Sciatic nerve (tissue), 2 donors: Measurements from ENCODE around the gene MAD2L1BP. TPM values are rescaled to one million over a fixed set of nuclear protein-coding genes. Genes with fewer than 3 reads are reported as not detected.
"Not testable (repeated sequence)": the region's sequence is repeated elsewhere in the genome, so short reads cannot be mapped to it uniquely, and the experiment has no call there.

ENCODE experiments used
- ATAC-seq: fragments of 200-7000 bp; cut with Tn5 transposase; one replicate; pipeline ENCODE4 v1.9.1; 2020; ENCODE audit warnings: mild to moderate bottlenecking, moderate library complexity
- DNase-seq: peaks from one replicate; pipeline ENCODE4 v3.0.0-alpha.2; 2020; ENCODE audit warnings: low spot score
- intact Hi-C: fragments of 100-400 bp; cut with DNase I; formaldehyde crosslinking; loops from one replicate; pipeline ENCODE4 v1.14.2; 2022
- total RNA-seq: library from RNA; stranded (reverse); fragmentation: NEBNext Ultra II Directional; extraction: Animal tissue kit (Norgen Biotek cat#: 25700); gene quantifications from one replicate; pipeline ENCODE4 v1.2.1, GENCODE V29; 2021
- donor health status: DM: no; HTN: no; CAD: no.
- donor health status: DM: no; HTN: no; CAD: no.

The MAD2L1BP gene
- total RNA-seq, 1 donor from 2014 or later, result 16.8 TPM

DNA sequence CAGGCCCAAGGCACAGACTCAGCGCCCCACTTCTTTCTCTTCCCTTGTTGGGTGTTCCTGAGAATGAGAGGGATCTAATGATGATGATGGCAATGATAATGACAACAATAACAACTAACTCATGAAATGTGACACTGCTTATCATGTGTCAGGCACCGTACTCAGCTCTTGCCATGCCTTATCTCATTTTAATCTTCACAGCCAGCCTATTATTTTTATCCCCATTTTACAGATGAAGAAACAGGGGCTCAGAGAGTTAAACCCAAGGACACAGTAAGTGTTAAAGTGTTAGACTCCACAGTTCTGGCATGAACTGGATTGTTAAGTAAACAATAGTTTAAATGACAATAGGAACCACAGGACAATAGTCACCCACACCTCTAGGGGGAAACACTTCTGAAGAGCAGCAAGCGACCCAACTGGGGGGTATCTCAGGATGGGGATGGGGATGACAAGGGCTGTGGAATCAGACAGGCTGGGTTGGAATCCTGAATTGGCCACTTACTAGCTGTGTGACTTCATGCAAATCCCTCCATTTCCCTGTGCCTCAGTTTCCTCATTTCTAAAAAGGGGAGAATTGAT lies 21.7 kb downstream of the MAD2L1BP start:
- intact Hi-C loops, result no loop called here
- ATAC-seq (no peak), DNase-seq (no peak)

GRCh38 chr6:43658161-43658560 lies 22.5 kb downstream of the MAD2L1BP start:
- no peak for ATAC-seq

DNA sequence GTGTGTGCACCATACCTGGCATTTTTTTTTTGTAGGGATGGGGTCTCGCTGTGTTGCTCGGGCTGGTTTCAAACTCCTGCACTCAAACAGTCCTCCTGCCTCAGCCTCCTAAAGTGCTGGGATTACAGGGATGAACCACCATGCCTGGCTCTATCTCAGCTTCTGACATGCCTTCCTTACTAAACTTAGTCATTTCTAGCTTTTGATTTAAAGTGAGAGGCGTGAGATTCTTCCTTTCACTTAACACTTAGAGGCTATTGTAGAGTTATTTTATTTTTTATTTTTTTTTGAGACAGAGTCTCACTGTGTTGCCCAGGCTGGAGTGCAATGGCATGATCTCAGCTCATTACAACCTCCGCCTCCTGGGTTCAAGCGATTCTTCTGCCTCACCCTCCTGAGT lies 27.3 kb downstream of the MAD2L1BP start:
- intact Hi-C loops, DNase-seq, ATAC-seq: not testable (repeated sequence)

More at GRCh38 chr6:43658161-43658560, 22.5 kb downstream of the MAD2L1BP start:
- intact Hi-C loops, result no loop called here
- DNase-seq, result no peak

- intact Hi-C loops, result loop anchor here (5.0 kb wide), 2 partner anchors 107 to 412 kb away; partner anchors contain the start of gene VEGFA
- DNase-seq (no peak), ATAC-seq (no peak)
Observed at GRCh38 chr6:43665376-43665775, 29.7 kb downstream of the MAD2L1BP start.

GRCh38 chr6:43666196-43666920 lies 30.7 kb downstream of the MAD2L1BP start:
- intact Hi-C loops, result loop anchor here (5.0 kb wide), 2 partner anchors 106 to 411 kb away; partner anchors contain the start of gene VEGFA
- ATAC-seq, result no peak
- no peak for DNase-seq

- DNase-seq, result peak; percentile 91
- intact Hi-C loops, result loop anchor here (5.0 kb wide), 2 partner anchors 105 to 410 kb away; partner anchors contain the start of gene VEGFA
- ATAC-seq, result peak; percentile 59
Observed at GRCh38 chr6:43667245-43668150, 31.9 kb downstream of the MAD2L1BP start.

DNA sequence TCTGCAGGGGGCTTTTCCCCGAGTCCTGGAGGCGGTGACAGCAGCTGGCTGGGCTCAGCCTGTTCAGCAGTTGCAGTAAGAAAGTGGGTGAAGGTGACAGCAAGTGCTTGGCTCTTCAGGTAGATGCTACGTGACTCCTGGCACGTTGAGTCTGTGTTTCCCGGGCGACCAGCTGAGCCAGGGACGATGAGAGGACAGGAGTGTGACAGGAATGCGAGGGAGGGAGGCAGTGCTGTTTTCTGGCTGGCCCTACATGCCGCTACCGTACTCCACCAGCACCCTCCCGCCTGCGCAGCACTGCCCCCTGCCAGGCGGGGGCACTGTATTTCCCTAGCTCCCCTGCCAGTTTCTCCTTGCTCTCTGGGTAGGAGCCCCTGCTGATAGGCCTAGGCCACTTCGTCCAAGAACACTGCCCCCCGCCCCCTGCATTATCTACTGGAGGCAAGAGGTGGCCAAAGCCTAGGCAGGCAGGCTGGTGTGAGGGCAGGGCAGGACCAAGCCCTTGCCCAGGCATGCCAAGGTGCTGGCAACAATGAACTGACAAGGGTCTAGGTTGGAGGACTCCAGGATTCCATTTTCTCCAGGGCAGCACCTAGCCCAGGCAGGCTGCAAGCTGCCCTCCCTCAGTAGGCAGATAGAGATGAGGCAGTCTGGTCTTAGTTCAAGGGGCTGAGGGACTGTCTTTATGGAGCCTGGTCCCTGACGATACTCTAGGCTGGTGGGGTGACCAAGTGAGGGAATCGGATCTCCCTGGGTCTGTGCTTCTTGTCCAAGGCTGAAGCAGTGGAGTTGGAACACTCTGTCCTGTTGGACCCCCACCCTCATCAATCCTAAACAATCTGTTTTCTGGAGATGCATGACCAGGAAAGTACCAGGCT lies 32.8 kb downstream of the MAD2L1BP start:
- ATAC-seq (peak; percentile 33), DNase-seq (no peak)
- intact Hi-C loops, result loop anchor here (5.0 kb wide), 2 partner anchors 104 to 409 kb away; partner anchors contain the start of gene VEGFA

DNA sequence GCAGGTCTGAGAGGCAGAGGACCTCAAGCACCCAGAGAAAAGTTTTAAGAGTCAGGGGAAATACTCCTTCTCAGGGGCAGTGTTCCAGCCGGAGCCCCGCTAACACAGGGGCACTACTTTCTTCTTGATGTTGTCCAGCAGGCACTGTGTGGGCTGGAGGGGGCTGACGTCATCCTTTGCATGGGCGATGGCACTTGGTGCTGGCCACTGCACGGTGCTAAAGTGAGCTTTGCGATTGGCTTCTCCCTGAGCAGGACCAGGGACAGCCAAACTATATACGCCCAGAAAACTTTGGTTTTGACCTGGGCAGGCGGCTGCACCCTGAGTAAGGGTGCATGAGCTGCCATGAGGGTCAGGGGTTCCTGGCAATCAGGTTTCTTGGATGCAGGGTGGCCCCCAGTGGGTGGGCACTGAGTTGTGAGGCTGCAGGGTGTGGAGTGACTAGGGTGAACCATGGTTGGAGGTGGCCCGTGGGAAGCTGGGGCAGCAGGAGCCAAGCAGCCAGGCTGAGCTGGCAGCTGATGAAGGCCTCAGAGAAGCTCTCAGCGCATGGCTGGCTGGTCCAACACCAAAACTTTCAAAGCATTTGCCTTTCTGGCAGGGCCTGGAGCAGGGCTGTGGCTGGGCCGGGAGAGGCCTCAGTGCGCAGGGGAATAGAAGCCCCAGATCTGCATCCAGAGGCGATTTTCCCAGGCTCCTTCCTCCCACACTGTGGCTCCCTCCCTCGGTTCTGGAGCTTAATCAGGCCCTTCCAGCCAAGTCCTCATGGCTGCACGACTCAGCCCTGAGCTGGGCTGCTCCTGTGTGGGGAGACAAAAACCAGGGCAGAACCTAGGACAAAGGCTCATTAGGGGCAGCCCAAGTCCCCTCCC lies 33.6 kb downstream of the MAD2L1BP start:
- DNase-seq (peak; percentile 78), ATAC-seq (peak; percentile 73)
- intact Hi-C loops, result loop anchor here (5.0 kb wide), 2 partner anchors 103 to 408 kb away; partner anchors contain the start of gene VEGFA

GRCh38 chr6:43669922-43670622 lies 34.4 kb downstream of the MAD2L1BP start:
- ATAC-seq (peak; percentile 5), DNase-seq (no peak)
- intact Hi-C loops, result loop anchor here (5.0 kb wide), 2 partner anchors 102 to 407 kb away; partner anchors contain the start of gene VEGFA

GRCh38 chr6:43670623-43670986 lies 35.0 kb downstream of the MAD2L1BP start:
- no peak for ATAC-seq
- no peak for DNase-seq
- intact Hi-C loops, result no loop called here

- DNase-seq (no peak), ATAC-seq (no peak)
- intact Hi-C loops, result no loop called here
Observed at GRCh38 chr6:43671011-43671800, 35.6 kb downstream of the MAD2L1BP start.

GRCh38 chr6:43671801-43672690 lies 36.4 kb downstream of the MAD2L1BP start:
- DNase-seq (no peak), ATAC-seq (peak; percentile 0)
- intact Hi-C loops, result no loop called here

- ATAC-seq (no peak), DNase-seq (no peak)
- intact Hi-C loops, result no loop called here
Observed at GRCh38 chr6:43673444-43674084, 37.9 kb downstream of the MAD2L1BP start.

- intact Hi-C loops, result no loop called here
- no peak for ATAC-seq
- no peak for DNase-seq
Observed at GRCh38 chr6:43674291-43674690, 38.7 kb downstream of the MAD2L1BP start.

GRCh38 chr6:43674921-43675320 lies 39.3 kb downstream of the MAD2L1BP start:
- no peak for ATAC-seq
- intact Hi-C loops, result no loop called here
- no peak for DNase-seq
